GM12874 (cell line): ENCODE measurements around the gene NXF3.

Experiments used
- CTCF ChIP-seq: IDR thresholded peaks from 2 replicates; pipeline ENCODE4 v1.5.1; 2011; ENCODE audit warnings: low read depth, mild to moderate bottlenecking, control low read depth, low read length, moderate library complexity; ENCODE audit not compliant: insufficient read depth

NXF3 gene

GRCh38 chrX:103092942-103093341 is at the start of gene NXF3:
Gene NXF3, minus strand, starts transcription at chrX:103093143. Its CDS starts 120 bp downstream, at chrX:103093023.
- TF ChIP-seq CTCF: no peak

GRCh38 chrX:103124284-103124683 is 31.3 kb upstream of the NXF3 start:
- no peak for TF ChIP-seq CTCF

- TF ChIP-seq CTCF: no peak
Observed at GRCh38 chrX:103120748-103121147, 27.8 kb upstream of the NXF3 start.

GRCh38 chrX:103107836-103108235 is 14.9 kb upstream of the NXF3 start:
- TF ChIP-seq CTCF: no peak

- TF ChIP-seq CTCF: no peak
Observed at GRCh38 chrX:103101299-103102042, 8.5 kb upstream of the NXF3 start.

GRCh38 chrX:103100484-103100883 is 7.5 kb upstream of the NXF3 start:
- no peak for TF ChIP-seq CTCF

GRCh38 chrX:103099691-103100090 is 6.7 kb upstream of the NXF3 start:
- TF ChIP-seq CTCF: no peak

GRCh38 chrX:103098488-103098887 is 5.5 kb upstream of the NXF3 start:
- no peak for TF ChIP-seq CTCF
